ENCODE measurements around the gene ISM2. TPM values are rescaled to one million over a fixed set of nuclear protein-coding genes. Genes with fewer than 3 reads are reported as not detected.

The ISM2 gene
- polyA plus RNA-seq, 2 of the 4 experiments (the other 2 are of a cell fraction) = 0.10 to 0.21 TPM

DNA sequence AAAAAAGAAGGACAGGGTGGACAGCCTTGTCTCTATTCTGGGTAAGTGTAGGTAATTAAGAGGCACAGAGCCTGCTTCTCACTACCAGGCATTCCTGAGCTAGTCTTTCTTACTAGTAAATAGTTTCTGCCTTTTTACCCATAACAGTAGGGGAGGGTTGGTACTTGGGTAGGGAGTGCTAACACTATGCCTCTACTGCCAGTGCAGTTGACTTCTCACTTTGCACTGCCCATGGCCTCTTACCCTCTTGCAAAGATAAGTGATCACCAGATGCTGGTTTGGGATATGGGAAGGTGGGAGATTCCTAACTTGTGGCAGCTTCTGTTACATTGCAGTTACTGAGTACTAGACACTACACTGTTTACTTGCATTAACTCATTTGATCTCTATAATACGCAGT, 29.1 kb downstream of the ISM2 start:
- 100% methylated on average over 1 of the region's 1 CpG for WGBS (ENCODE audit: missing lambda C conversion rate)
- no peak overlapping the region for H3K27ac ChIP-seq
- TF ChIP-seq MAZ (IDR thresholded peaks at IDR 0.05; ENCODE audit: borderline replicate concordance, low read depth, low read length) (no peak), HDAC2 (IDR thresholded peaks at IDR 0.05) (no peak), FOXS1 (CRISPR knock-in tag; IDR thresholded peaks at IDR 0.05) (no peak), BHLHE40 (IDR thresholded peaks at IDR 0.05; ENCODE audit: low read depth, low read length) (no peak), FOSB (CRISPR knock-in tag; IDR thresholded peaks at IDR 0.05) (no peak), JUNB (IDR thresholded peaks at IDR 0.05) (no peak), RFX5 (IDR thresholded peaks at IDR 0.05) (no peak), RARB (CRISPR knock-in tag; IDR thresholded peaks at IDR 0.05) (no peak), KDM1A (IDR thresholded peaks at IDR 0.05; ENCODE audit: low read depth) (no peak), GATA3 (IDR thresholded peaks at IDR 0.05; ENCODE audit: borderline replicate concordance) (no peak), CBX2 (IDR thresholded peaks at IDR 0.05; ENCODE audit: borderline replicate concordance, low read depth) (no peak)
- TF ChIP-seq, protein P1, sequence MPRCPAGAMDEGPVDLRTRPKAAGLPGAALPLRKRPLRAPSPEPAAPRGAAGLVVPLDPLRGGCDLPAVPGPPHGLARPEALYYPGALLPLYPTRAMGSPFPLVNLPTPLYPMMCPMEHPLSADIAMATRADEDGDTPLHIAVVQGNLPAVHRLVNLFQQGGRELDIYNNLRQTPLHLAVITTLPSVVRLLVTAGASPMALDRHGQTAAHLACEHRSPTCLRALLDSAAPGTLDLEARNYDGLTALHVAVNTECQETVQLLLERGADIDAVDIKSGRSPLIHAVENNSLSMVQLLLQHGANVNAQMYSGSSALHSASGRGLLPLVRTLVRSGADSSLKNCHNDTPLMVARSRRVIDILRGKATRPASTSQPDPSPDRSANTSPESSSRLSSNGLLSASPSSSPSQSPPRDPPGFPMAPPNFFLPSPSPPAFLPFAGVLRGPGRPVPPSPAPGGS (IDR thresholded peaks at IDR 0.05) = no peak
- POLR2A ChIA-PET = interaction anchor here (0.6 kb wide), 1 partner anchor 78 kb away, joined by 8 read pairs; no protein-coding TSS in a partner anchor
- H3K4me3 ChIP-seq = no peak overlapping the region
- H3K9me3 ChIP-seq = no peaks in the 10 kb centered on the region
- no peaks in the 10 kb centered on the region for H3K4me1 ChIP-seq
- FAIRE-seq (no peak), DNase-seq (ENCODE audit: low read depth in 1 of 2, low spot score in 1 of 2) (no peak), ATAC-seq (no peak)
- H3K4me2 ChIP-seq = no peak overlapping the region
- CTCF ChIA-PET = interaction anchor here (2.7 kb wide), 1 partner anchor 10 kb away, joined by 20 read pairs; no protein-coding TSS in a partner anchor

DNA sequence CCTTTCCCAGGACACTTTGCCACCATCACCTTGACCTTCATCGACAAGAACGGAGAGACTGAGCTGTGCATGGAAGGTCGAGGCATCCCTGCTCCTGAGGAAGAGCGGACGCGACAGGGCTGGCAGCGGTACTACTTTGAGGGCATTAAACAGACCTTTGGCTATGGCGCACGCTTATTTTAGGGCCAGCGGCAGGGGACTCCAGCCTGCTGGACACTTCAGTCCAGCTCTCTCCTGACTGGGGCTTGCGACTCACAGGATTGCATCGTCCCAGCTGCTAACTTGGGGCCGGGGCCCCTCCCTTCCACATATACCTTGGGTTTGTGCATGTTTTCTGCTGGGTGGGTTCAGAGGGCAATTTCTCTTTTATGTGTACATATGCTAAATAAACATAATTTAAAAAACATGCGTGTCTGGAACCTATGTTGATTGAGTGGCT, 29.5 kb downstream of the ISM2 start:
- no peaks in the 10 kb centered on the region for H3K4me1 ChIP-seq
- H3K4me2 ChIP-seq = no peak overlapping the region
- ATAC-seq (no peak), DNase-seq (ENCODE audit: low read depth in 1 of 2, low spot score in 1 of 2) (no peak), FAIRE-seq (no peak)
- WGBS (ENCODE audit: missing lambda C conversion rate) = 85% methylated on average over 14 of the region's 14 CpGs
- H3K9me3 ChIP-seq = no peaks in the 10 kb centered on the region
- CTCF ChIA-PET = interaction anchor here (2.7 kb wide), 1 partner anchor 10 kb away, joined by 20 read pairs; no protein-coding TSS in a partner anchor
- no peak overlapping the region for H3K4me3 ChIP-seq
- H3K27ac ChIP-seq = no peak overlapping the region
- POLR2A ChIA-PET = interaction anchor here (0.6 to 0.7 kb wide), 2 partner anchors 12 to 78 kb away, joined by 3 to 8 read pairs; partner anchors contain the start of gene VIPAS39
- no peak for TF ChIP-seq FOSB (CRISPR knock-in tag; IDR thresholded peaks at IDR 0.05)
- TF ChIP-seq CEBPB (IDR thresholded peaks at IDR 0.05) = no peak
- no peak for TF ChIP-seq RFX5 (IDR thresholded peaks at IDR 0.05)
- TF ChIP-seq NPAS2 (CRISPR knock-in tag; IDR thresholded peaks at IDR 0.05; ENCODE audit: borderline replicate concordance) = no peak
- no peak for TF ChIP-seq EHF (CRISPR knock-in tag; IDR thresholded peaks at IDR 0.05)
- TF ChIP-seq HDAC2 (IDR thresholded peaks at IDR 0.05) = no peak
- TF ChIP-seq, protein P2, sequence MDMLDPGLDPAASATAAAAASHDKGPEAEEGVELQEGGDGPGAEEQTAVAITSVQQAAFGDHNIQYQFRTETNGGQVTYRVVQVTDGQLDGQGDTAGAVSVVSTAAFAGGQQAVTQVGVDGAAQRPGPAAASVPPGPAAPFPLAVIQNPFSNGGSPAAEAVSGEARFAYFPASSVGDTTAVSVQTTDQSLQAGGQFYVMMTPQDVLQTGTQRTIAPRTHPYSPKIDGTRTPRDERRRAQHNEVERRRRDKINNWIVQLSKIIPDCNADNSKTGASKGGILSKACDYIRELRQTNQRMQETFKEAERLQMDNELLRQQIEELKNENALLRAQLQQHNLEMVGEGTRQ (IDR thresholded peaks at IDR 0.05) = no peak
- no peak for TF ChIP-seq POLR2AphosphoS2 (conservative IDR thresholded peaks at IDR 0.05; ENCODE audit: low read length)
- TF ChIP-seq GATA3 (IDR thresholded peaks at IDR 0.05; ENCODE audit: borderline replicate concordance) = no peak

DNA sequence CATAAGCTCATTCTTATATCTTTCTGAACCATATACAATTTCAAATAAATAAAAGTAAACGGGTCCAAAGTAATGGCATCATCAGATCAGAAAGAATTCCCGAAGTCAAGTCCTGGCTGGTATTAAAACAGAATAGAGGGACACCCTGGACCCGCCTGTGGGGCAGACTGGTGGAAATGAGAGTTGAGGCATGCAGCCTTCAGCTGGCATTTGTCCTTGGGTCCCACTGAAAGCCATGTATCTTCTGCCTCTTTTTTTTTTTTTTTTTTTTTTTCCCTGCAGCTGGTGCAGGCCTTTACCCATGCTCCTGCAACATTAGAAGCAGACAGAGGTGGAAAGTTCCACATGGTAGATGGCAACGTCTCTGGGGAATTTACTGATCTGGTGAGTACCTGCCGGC, 30.8 kb downstream of the ISM2 start:
- Histone ChIP-seq H3K27ac (no peak overlapping the region), H3K4me1 (no peaks in the 10 kb centered on the region), H3K4me2 (no peak overlapping the region), H3K4me3 (no peak overlapping the region), H3K9me3 (no peaks in the 10 kb centered on the region)
- DNase-seq (ENCODE audit: low read depth in 1 of 2, low spot score in 1 of 2) = no peak
- ChIA-PET CTCF (interaction anchor here (0.6 to 2.7 kb wide), 5 partner anchors 8 to 758 kb away, joined by 3 to 20 read pairs (median 4); no protein-coding TSS in a partner anchor), POLR2A (interaction anchor here (0.6 kb wide), 1 partner anchor 303 kb away, joined by 3 read pairs; no protein-coding TSS in a partner anchor)
- WGBS (ENCODE audit: missing lambda C conversion rate) = 83% methylated on average over 5 of the region's 5 CpGs
- no peak for FAIRE-seq
- TF ChIP-seq RARB (CRISPR knock-in tag; IDR thresholded peaks at IDR 0.05) (no peak), MAZ (IDR thresholded peaks at IDR 0.05; ENCODE audit: borderline replicate concordance, low read depth, low read length) (no peak), JUNB (IDR thresholded peaks at IDR 0.05) (no peak), EHMT2 (IDR thresholded peaks at IDR 0.05; ENCODE audit: low read depth) (no peak)
- ATAC-seq = no peak
